NCI-H2196 (cell line): ENCODE data around the gene TTC5.
"Not testable (repeated sequence)": the region's sequence is repeated elsewhere in the genome, so short reads cannot be mapped to it uniquely, and the experiment has no call there.

Experiments
- DNase-seq: peaks from one replicate; lab custom pipeline; 2025; ENCODE audit not compliant: unreplicated experiment; lab: John Stamatoyannopoulos, UW

The TTC5 gene

GRCh38 chr14:20306079-20306423 lies 300 bp upstream of the TTC5 start:
- DNase-seq, result no peak

- DNase-seq, result no peak
Measured at GRCh38 chr14:20302042-20302755, 3.6 kb downstream of the TTC5 start.

DNA sequence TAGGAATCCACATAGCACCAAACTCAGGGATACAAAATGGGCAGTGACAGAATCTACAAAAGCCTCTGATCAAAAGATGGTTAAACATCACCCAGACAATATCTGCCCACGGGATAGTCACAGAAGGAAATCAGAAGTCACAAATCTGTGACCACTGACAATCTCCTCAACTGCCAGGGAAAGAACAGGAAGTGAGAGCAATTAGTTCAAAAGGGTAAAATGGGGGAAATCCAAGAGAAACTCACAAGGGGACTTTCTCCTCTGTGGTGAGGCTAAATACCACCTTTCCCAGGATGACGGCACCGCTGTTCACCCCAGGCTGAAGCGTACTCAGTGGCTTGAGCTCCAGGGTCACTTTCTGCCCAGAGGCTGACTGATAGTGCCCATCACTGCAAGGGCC lies 10.7 kb downstream of the TTC5 start:
- DNase-seq, result no peak

- no peak for DNase-seq
Measured at GRCh38 chr14:20294636-20295035, 11.1 kb downstream of the TTC5 start.

- DNase-seq, result not testable (repeated sequence)
Measured at GRCh38 chr14:20281998-20282397, 23.8 kb downstream of the TTC5 start.

DNA sequence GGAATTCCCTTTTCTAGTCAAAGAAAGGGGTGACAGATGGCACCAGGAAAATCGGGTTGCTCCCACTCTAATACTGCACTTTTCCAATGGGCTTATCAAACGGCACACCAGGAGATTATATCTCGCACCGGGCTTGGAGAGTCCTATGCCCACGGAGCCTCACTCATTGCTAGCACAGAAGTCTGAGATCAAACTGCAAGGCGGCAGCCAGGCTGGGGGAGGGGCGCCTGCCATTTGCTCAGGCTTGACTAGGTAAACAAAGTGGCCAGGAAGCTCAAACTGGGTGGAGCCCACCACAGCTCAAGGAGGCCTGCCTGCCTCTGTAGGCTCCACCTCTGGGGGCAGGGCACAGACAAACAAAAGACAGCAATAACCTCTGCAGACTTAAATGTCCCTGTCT lies 25.5 kb downstream of the TTC5 start:
- DNase-seq, result not testable (repeated sequence)

DNA sequence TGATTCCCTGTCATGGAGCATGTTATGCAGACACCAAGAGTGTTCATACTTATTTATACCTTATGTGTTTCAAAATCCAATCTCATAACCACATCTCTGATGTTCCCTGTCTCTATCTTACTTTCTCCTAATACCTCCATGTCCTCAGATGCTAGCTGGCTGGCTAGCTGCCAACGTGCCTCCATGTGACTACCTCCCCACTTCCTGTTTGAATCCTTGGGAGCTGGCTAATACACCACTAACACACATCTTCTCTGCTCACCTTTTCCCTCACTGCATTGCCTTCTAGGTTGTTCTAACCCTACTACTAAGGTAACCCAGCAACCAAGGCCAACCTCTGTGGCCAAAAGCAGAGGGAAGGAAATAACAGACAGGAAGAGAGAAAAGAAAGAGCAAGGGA lies 27.3 kb downstream of the TTC5 start:
- DNase-seq, result peak; percentile 2

DNA sequence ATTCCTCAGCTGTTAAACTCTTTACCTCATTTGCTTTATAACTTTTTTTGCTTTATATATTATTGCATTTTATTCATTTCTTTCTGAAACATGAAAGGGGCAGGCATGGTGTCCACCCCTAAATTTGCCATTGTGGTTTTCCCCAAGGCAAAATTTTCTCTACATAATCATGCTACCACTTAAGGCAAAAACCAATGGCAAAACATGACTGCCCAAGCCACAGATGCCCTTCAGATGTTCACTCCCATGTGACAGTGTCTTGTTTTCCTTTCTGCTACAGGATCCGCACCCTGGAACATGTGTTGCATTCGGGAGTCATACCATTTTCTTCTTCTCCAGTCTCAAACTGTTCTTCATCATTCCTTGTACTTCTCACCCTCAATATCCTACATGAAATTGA lies 28.3 kb downstream of the TTC5 start:
- DNase-seq, result no peak

DNA sequence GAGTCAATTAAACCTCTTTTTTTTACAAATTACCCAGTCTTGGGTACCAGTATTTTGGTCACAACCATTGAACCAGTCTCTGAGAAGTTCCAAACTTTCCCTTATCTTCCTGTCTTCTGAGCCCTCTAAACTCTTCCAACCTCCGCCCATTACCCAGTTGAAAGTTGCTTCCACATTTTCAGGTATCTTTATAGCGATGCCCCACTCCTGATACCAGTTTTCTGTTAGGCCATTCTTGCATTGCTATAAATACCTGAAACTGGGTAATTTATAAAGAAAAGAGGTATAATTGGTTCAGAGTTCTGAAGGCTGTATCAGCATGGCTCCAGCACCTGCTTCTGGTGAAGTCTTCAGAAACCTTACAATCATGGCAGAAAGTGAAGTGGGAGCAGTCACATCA lies 31.7 kb downstream of the TTC5 start:
- DNase-seq, result no peak

GRCh38 chr14:20264361-20264760 lies 41.4 kb downstream of the TTC5 start:
- DNase-seq, result not testable (repeated sequence)

GRCh38 chr14:20262642-20263128 lies 43.1 kb downstream of the TTC5 start:
- no peak for DNase-seq

DNA sequence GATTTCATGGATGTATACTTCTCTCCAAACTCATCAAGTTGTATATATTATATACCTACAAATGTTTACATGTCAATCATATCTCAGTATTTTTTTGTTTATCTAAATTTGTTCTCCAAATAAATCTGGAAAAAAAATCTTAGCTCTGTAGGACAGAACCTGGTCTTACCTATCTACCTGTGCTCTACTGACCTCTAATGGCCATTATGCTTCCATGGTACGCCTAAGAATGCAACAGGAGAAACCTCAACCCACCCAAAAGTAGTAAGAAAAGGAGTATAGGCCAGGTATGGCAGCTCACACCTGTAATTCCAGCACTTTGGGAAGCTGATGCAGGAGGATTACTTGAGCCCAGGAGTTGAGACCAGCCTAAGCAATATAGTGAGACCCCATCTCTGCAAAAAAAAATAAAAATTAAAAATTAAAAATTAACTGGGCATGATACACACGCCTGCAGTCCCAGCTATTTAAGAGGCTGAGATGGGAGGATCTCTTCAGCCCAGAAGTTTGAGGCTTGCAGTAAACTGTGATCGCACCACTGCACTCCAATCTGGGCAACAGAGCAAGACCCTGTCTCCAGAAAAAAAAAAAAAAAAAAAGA lies 58.0 kb downstream of the TTC5 start:
- DNase-seq, result no peak
